ENCODE data around the gene KCMF1.

DNA sequence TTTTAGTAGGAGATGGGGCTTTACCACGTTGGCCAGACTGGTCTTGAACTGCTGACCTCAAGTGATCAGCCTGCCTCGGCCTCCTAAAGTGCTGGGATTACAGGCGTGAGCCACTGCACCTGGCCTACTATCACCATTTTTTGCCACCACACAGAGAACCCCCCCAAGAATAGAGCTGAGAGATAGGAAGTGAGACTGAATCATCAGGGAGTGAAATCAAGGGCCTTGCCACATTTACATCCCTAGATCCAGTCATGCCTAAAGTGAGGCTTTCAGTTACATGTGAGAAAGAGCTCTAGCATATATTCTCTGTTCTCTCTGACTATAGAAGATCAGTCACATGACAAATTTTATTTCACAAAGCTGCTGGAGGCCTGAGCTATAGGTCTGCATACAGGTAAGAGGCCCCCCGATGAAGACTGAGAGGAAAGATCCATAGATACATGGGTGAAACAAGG, 28.0 kb upstream of the KCMF1 start:
- no peak for TF ChIP-seq CTCF (IDR thresholded peaks at IDR 0.05; ENCODE audit: insufficient read depth, low read length, poor library complexity, severe bottlenecking)
- no peak for TF ChIP-seq EZH2phosphoT487 (conservative IDR thresholded peaks at IDR 0.05; ENCODE audit: low read length)
